GM19035 (cell line): ENCODE measurements around the gene ACTN4.
"Not testable (repeated sequence)": the region's sequence is repeated elsewhere in the genome, so short reads cannot be mapped to it uniquely, and the experiment has no call there.

Experiments
- ATAC-seq: cut with Tn5 transposase; IDR thresholded peaks from one replicate; pipeline ENCODE4 v1.9.1; 2021; ENCODE audit not compliant: unreplicated experiment

ACTN4 gene

DNA sequence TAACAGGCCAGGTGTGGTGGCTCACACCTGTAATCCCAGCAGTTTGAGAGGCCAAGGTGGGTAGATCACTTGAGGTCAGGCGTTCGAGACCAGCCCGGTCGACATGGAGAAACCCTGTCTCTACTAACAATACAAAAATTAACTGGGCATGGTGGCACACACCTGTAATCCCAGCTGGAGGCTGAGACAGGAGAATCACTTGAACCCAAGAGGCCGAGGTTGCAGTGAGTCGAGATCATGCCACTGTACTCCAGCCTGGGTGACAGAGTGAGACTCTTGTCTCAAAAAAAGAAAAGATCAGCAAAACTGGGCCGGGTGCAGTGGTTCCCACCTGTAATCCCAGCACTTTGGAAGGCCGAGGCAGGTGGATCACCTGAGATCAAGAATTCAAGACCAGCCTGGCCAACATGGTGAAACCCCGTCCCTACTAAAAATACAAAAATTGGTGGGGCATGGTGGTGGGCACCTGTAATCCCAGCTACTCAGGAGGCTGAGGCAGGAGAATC lies 114.5 kb downstream of the ACTN4 start:
- ATAC-seq = not testable (repeated sequence)

DNA sequence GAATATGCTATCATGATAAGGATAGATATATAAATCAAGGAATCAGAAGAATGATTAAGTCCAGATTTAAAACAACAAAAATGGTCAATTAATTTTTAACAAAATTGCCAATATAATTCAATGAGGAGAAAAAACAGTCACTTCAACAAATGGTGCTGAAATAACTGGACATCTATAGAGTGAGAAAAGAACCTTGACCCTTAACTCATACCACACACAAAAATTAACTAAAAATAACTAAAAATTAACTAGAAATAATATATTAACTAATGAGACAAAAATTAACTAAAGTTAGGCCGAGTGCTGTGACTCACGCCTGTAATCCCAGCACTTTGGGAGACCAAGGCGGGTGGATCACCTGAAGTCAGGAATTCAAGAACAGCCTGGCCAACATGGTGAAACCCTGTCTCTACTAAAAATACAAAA lies 116.4 kb downstream of the ACTN4 start:
- no peak for ATAC-seq

DNA sequence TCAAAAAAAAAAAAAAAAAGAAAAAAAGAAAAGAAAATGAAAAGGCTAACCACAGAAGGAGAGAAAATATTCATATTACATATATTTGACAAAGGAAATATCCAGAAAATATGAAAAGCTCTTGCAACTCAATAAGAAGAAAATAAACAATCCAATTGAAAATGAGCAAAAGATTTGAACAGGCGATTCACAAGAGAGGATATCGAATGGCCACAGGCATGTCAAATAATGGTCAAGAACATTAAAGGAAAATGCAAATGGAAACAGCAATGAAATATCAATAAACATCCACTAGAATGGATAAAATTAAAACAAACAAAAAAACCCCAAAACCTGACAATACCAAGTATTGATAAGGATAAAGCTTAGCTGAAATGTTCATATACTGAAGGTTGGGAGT lies 117.8 kb downstream of the ACTN4 start:
- ATAC-seq = no peak

DNA sequence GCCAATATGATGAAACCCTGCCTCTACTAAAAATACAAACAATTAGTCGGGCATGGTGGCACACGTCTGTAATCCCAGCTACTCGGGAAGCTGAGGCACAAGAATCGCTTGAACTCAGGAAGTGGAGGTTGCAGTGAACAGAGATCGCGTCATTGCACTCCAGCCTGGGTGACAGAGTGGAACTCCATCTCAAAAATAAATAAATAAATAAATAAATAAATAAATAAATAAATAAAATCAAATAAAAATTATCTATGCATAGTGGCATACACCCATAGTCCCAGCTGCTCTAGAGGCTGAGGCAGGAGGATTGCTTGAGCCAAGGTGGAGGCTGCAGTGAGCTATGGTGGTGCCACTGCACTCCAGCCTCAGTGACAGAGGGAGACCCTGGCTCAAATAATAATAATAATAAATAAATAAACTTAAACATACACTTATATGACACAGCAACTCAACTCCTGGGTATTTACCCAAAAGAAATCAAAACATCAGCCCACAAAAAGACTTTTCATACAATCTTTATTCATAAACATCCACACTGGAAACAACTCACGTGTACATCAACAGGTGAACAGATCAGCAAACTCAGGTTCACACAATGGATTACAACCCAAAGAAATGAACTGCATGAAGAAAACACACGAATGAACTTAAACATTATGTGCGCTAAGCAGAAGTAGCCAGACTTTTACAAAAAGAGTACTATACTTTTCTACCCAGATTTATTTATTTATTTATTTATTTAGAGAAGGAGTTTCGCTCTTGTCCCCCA lies 119.0 kb downstream of the ACTN4 start:
- no peak for ATAC-seq

DNA sequence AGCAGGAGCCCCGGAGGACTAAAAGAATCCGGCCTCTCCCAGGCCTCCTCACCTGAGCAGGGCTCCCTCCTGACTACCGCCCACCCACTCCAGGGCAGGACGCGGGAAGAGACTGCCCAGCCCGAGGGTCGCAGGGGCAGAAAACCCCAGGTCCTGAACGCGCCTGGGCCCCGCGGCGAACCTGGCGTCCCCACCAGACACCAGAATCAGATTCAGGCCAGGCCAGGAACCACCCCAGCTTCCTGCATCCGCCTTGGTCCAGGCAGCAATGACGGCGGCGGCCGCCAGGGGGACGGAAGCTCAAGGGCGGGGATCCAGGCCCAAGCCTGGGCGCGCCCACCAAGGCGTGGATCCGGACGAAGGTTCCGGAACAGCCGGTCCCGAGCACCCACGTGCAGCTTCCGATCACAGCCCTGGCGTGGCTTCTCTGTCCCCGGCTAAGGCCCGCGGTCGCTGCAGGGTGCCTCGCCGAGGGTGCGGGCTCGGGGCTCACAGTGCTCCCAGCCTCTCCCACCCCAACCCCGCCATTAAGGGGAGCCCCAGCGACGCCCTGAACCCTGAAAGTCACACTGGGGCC lies 122.3 kb downstream of the ACTN4 start:
- peak; percentile 61 for ATAC-seq

DNA sequence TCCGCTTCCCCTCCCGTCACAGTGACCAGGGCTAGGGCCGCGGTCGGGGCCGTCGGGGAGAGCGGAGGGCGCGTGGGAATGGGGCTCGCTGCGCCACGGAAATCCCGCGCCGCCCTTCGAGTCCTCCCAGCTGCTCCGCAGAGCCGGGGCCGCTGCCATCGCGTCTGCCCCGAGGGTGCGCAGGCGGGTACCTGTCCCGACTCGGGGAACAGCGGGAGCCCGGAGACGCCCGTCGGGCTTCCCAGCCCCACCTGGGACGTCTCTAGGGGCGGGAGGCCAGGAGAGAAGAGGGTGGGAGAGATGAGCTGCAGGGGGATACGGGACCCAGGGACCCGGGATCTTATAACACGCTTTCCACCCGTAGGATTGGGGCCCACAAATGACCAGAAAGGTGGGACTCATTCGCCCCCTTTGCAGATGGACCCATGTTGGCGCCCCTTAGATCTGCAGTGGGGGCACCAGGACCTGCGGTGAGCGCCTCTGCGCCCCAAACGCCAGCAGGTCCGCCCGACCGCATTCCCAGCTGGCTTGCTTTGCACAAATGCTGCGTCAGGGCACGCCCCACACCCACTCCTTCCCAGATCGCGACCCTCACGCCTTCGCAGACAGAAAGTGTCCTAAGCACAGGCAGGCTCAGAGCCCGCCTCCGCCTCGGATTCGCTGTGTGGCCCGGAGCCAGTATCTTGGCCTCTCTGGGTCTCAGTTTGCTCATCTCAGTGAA lies 122.9 kb downstream of the ACTN4 start:
- peak; percentile 9 for ATAC-seq

DNA sequence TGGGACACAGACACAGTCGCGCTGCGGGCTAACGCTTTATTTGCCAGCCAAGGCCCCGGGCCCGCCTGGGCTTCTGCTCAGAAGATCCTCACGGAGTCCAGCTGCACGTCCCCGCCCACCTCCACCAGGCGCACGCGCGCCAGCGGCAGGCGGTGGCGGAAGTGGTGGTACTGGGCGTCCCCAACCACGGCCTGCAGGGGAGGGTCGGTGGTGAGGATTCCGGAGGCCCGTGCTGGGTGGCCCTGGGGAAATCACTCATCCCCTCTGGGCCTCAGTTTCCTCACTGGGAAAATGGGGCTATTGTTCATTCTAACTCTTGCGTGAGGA lies 123.5 kb downstream of the ACTN4 start:
- ATAC-seq = peak; percentile 44

DNA sequence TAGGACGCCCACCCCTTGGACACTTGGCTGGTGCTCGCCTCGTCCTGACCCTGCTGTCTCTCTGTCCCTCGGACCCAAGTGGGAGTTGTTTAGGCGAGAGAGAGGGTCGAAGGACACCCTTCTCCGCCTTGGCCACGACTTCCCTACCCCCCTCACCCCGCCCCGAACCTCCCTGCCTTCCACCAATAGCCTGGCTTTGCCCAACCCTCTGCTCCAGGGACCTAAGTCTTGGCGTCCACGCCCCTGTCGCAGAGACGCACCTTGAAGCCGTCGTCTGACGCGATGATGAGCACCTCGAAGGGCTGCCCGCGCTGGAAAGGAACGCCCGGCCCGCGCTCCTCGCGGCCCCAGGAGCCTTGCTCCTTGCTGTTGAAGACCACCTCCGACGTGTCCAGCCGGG lies 124.1 kb downstream of the ACTN4 start:
- ATAC-seq = not testable (repeated sequence)

DNA sequence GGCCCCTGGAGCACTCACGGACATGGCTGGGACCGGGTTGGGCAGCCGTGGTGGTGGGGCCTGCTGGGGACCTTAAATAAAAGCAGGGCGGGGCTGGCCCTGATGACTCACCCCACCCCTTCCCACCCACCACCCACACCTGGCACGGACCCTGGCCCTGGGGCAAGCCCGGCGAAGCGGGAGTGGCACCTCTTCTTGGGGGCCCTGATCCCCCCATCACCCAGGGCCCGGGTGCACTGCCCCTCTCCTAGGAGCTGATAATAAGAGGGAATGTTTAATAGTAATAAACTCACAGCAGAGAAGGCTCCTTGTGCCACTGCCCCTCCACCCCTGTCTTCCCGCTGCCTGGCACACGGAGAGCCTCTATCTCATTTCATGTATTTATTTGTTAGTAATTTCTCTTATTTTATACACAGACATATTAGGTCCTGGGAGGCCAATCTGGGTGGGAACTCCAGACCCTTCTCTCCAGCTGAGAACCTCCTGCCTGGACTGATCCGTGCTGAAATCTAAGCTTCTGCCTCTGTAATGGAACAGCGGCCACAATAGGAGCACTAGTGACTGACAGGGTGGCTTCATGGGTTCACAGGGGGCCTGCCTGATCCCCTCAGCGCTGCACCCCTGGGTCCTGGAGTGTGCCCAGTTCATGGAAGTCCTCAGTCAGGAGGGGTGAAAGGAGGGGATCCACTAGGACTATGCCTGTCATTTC lies 126.2 kb downstream of the ACTN4 start, which contains the start of gene LGALS7:
Gene LGALS7, minus strand, starts transcription at position 49 of the 709 bp plus-strand sequence. Its CDS starts 25 bp downstream, at position 24.
- no peak for ATAC-seq

DNA sequence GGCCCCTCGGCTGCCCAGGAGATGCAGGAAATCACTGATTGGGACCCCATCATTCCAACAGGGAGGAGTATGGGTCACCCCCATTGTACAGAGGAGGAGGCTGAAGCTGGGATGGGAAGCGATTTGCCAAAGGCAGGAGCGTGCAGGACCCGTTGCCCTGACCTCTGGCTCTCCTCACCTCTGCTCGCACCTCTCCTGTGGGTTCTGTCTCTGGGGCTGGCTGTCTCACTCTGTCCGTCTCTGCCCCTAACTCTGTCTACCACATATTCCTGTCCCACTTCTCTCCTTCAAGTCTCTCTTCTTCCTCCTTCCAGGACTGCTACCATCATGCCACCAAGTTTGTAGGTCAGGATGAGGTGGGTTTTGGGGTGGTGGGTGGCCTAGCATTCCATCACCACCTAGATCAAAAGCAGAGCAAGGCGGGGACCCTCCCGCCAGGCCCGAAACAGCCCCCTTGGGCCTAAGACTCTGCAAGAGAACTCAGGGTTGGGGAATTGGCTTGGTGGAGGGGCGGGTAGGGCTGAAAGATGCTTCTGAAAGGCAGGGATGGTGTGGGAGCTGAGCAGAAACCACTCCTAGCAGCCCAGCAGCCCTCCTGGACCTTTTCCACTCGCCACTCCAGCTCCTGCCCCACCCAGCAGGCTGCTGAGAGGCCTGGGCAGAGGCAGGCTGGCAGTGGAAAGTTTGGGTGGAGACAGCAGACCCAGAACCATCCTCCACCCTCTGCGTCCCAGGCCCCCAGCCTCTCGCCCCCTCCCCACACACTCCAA lies 126.9 kb downstream of the ACTN4 start:
- ATAC-seq = no peak

DNA sequence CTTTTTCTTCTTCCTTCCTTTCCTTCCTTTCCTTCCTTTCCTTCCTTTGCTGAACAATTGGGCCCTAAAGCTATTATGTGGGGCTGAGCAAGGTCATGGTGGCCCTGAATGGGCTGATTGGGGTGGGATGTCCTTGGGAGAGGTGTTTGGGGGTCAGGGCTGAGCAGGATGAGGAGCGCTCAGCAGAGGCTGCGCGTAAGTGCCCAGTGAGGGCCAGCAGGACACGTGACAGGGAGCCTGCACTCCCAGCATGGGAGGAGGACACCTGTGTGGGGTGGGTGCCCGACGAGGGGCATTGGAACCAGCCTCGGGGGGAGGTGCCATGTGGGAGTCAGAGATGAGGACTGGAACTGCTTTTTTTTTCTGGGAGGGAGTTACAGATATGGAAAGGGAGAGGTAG lies 131.3 kb downstream of the ACTN4 start:
- ATAC-seq = no peak

DNA sequence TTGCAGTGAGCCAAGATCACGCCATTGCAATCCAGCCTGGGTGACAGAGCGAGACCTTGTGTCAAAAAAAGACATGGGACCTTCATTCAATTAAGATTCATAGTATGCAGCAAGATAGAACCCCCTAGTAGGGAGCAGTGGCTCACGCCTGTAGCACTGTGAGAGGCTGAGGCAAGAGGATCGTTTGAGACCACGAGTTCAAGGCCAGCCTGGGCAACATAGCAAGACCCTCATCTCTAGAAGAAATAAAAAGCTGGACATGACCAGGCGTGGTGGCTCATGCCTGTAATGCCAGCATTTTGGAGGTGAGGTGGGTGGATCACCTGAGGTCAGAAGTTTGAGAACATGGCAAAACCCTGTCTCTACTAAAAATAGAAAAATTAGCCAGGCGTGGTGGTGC lies 133.0 kb downstream of the ACTN4 start:
- no peak for ATAC-seq

DNA sequence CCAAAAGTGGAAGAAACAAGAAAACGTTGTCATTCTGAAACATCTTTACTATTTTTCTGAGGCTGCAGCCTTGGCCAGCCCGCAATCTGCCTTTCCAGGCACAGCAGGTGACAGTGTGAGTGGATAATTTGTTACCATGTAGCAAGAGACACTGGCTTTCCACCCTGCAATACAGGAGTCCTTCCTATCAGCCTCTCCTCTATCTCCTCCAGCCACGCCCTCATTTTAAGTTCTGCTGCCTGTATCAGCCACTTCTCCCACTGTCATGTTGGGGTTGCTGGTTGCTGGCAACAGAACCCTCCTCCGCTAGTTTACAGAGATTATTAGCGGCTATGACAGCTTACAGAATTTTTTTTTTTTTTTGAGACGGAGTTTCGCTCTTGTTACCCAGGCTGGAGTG lies 133.6 kb downstream of the ACTN4 start:
- ATAC-seq = no peak
